ENCODE results near the gene ANO7. TPM values are rescaled to one million over a fixed set of nuclear protein-coding genes. Genes with fewer than 3 reads are reported as not detected.

The ANO7 gene
- total RNA-seq, 2 donors from 2014 or later = 140 to 187 TPM

DNA sequence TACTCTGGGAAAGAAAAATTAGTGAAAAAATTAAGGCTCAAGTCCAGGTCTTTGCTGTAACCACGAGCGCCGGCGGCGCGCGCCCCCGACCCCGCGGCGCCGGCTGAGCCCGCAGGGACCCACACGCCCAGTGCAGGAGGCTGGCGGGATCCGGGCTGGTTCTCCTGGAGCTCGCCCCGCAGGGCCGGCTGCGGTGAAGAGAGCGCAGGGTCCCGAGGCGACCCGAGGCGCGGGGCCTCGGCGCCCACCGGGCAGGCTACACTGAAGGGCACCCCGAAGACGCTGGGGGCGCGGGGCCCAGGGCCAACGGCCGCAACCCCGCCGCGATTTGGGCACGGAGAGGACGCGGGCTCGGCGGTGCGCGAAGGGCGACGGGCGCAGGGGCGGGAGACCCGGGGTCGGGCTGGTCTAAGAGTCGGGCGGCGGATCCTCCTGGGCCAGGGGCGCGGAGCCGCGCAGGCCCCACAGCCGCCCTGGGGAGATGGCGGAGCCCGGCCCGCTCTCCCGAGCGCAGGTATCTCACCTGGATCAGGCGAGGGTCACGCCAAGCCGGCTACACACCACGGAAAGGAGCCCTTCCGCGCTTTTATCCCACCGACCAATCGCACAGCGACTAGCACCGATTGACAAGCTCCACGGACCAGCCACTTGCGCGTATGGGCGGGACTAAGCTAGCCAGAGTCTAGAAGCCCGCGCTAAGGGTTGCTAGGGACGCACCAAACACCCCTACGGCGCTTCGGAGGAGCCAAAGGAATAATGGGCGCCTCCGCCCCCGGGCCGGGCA, 39.4 kb upstream of the ANO7 start, which contains the start of gene PASK:
Gene PASK, minus strand, starts transcription at position 582 of the 784 bp plus-strand sequence. CDS start 6,440 bp downstream, outside the sequence.
- no peaks in the 10 kb centered on the region for H3K27me3 ChIP-seq (replicated peaks; ENCODE audit: insufficient read depth)

DNA sequence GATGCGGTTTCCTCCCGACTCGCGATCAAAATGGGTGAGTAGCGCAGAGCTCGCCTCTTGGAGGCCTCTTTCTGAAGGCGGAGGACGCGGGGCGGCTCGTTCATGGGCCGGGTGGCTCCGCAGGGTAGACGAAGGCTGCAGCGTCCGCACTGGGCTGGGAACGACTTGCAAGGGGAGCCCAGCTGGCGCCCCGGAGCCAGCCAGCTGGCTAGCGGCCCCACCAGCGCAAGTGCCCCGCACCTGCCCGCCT, 38.9 kb upstream of the ANO7 start:
- H3K36me3 ChIP-seq = no peaks in the 10 kb centered on the region
- H3K9me3 ChIP-seq = no peaks in the 10 kb centered on the region
- no peak for TF ChIP-seq POLR2AphosphoS5 (IDR thresholded peaks at IDR 0.05)
- H3K27me3 ChIP-seq (replicated peaks; ENCODE audit: insufficient read depth) = no peaks in the 10 kb centered on the region
- peak overlapping the region; percentile 67 to 98 for H3K4me3 ChIP-seq
- intact Hi-C loops (cut with DNase I) = loop anchor here (5.0 kb wide), 1 partner anchor 68 kb away; no protein-coding TSS in a partner anchor
- no peak for DNase-seq (ENCODE audit: low spot score)
- under 1% methylated on average over 19 of the region's 23 CpGs for WGBS
- peaks cover 5% of the 10 kb centered on the region for H3K4me1 ChIP-seq (replicated peaks)
- H3K27ac ChIP-seq = peak overlapping the region; percentile 76 to 80

More for the DNA sequence above, 39.4 kb upstream of the ANO7 start, which contains the start of gene PASK:
- Histone ChIP-seq H3K4me3 (peak within 1 kb of the TSS; percentile 67 to 98), H3K27ac (peak within 1 kb of the TSS; percentile 76 to 80), H3K9me3 (no peaks in the 10 kb centered on the region), H3K4me1 (replicated peaks) (peaks cover 5% of the 10 kb centered on the region), H3K36me3 (no peaks in the 10 kb centered on the region)
- intact Hi-C loops (cut with DNase I) = loop anchor here (5.0 kb wide), 1 partner anchor 68 kb away; no protein-coding TSS in a partner anchor
- TF ChIP-seq POLR2AphosphoS5 (IDR thresholded peaks at IDR 0.05) = peak; percentile 89
- TF ChIP-seq, protein P1, sequence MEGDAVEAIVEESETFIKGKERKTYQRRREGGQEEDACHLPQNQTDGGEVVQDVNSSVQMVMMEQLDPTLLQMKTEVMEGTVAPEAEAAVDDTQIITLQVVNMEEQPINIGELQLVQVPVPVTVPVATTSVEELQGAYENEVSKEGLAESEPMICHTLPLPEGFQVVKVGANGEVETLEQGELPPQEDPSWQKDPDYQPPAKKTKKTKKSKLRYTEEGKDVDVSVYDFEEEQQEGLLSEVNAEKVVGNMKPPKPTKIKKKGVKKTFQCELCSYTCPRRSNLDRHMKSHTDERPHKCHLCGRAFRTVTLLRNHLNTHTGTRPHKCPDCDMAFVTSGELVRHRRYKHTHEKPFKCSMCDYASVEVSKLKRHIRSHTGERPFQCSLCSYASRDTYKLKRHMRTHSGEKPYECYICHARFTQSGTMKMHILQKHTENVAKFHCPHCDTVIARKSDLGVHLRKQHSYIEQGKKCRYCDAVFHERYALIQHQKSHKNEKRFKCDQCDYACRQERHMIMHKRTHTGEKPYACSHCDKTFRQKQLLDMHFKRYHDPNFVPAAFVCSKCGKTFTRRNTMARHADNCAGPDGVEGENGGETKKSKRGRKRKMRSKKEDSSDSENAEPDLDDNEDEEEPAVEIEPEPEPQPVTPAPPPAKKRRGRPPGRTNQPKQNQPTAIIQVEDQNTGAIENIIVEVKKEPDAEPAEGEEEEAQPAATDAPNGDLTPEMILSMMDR (IDR thresholded peaks at IDR 0.05) = no peak
- DNase-seq (ENCODE audit: low spot score) = peak; percentile 96
- 0% methylated on average over 68 of the region's 88 CpGs for WGBS

DNA sequence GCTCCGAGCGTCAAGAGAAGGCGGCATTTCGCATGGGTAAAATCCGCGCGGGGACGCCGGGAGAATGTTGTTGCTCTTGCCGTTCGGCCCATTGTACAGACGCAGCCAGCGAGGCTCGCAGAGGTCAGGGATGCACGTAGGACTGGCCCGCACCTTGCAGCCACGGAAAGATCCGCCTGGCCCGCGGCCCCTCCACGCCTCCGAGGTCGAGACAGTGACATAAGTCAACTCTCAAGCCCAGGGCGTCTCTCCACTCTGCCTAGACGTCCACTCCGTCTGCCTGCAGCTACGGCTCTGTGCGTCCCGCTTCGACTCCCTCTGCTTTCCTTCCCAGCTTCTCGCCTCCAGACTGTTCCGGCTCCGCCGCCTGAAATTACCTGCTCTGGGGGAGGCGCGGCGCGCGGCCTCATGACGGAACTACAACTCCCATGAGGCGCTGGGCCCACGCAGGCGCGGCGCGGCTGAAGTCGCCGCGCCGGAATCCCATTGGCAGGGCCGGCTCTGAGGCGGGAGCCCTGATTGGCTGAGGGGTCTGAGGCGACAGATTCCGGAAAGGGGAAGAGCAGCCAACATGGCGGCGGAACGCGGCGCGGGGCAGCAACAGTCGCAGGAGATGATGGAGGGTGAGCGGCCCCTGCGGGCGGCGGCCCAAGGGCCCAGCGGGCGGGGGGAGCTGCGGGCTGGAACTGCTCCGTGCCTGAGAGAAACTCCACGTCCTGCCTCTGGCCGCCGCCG, 38.4 kb upstream of the ANO7 start, which contains the start of gene PPP1R7:
Gene PPP1R7, plus strand, starts transcription at position 543 of the 735 bp plus-strand sequence. Its CDS starts 29 bp downstream, at position 572.
- TF ChIP-seq POLR2A (IDR thresholded peaks at IDR 0.05) (peak; percentile 66), POLR2AphosphoS5 (IDR thresholded peaks at IDR 0.05) (peak; percentile 87)
- TF ChIP-seq, protein P1 (IDR thresholded peaks at IDR 0.05) = peak in 2 of 4 experiments; percentile 23 to 25
- intact Hi-C loops (cut with DNase I) = loop anchor here (5.0 kb wide), 1 partner anchor 67 kb away; no protein-coding TSS in a partner anchor
- Histone ChIP-seq H3K4me3 (peak within 1 kb of the TSS; percentile 67 to 98), H3K27ac (peak within 1 kb of the TSS; percentile 76 to 80), H3K36me3 (no peaks in the 10 kb centered on the region), H3K4me1 (replicated peaks) (peaks cover 5% of the 10 kb centered on the region), H3K27me3 (replicated peaks; ENCODE audit: insufficient read depth) (no peaks in the 10 kb centered on the region), H3K9me3 (no peaks in the 10 kb centered on the region)
- WGBS = under 1% methylated on average over 65 of the region's 73 CpGs
- peak; percentile 95 for DNase-seq (ENCODE audit: low spot score)

DNA sequence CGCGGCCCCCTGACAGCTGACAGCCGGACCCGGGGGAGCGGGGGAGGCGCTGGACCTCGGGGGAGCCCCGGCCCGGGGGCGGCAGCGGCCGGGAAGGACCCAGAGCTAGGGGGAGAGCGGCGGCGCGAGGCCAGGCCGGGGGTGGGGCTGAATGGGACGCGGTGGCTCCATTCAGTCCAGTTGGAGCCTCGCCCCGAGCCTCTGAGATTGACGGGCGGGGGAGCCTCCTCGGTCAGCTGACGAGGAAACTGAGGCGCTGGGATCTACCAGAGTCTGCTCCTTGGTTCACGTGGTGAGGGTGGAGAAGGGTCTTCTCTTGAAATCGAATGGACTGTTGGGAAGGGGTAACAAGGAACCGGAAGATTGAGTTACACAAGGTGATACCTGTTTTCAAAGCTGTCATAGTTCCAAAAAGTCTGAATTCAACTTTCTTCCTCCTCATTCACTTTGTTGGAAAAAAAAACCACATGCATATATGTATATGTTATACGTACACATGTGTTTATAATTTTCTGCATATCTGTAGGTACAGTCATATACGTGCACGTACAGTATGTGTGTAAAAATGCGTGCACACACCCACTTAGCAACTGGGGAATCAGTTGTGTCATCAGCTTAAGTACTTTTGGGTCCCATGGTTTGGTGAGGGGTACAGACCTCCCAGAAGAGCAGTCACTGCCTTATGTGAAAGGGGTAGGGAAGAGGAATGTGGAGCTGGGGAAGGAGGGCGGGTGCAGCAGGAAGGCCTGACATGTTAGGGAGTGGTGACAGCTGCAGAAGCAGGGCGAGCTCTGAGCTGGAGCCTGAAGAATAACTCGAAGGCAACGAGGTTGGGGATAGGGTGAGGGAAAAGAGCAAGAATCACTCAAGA, 37.6 kb upstream of the ANO7 start:
- H3K36me3 ChIP-seq = no peaks in the 10 kb centered on the region
- no peaks in the 10 kb centered on the region for H3K27me3 ChIP-seq (replicated peaks; ENCODE audit: insufficient read depth)
- DNase-seq (ENCODE audit: low spot score) = peak; percentile 37
- intact Hi-C loops (cut with DNase I) = no loop called here
- peak overlapping the region; percentile 76 to 80 for H3K27ac ChIP-seq
- TF ChIP-seq, protein P1 (IDR thresholded peaks at IDR 0.05) = no peak
- TF ChIP-seq POLR2AphosphoS5 (IDR thresholded peaks at IDR 0.05) (no peak), POLR2A (IDR thresholded peaks at IDR 0.05) (no peak)
- WGBS = 9% methylated on average over 33 of the region's 37 CpGs
- H3K9me3 ChIP-seq = no peaks in the 10 kb centered on the region
- peaks cover 5% of the 10 kb centered on the region for H3K4me1 ChIP-seq (replicated peaks)
- peak overlapping the region; percentile 67 to 98 for H3K4me3 ChIP-seq

Measured in prostate gland (tissue), 2 donors.